ENCODE results near the gene LSM2. TPM values are rescaled to one million over a fixed set of nuclear protein-coding genes. Genes with fewer than 3 reads are reported as not detected.

LSM2 gene
- total and polyA plus RNA-seq, 9 of the 15 experiments (the other 6 are each of a cell fraction or from before 2014, with no cell fraction given) = 154 to 407 (median 223) TPM

GRCh38 chr6:31794294-31794865 lies 12.4 kb downstream of the LSM2 start (continued):
- TF ChIP-seq TEAD4 (IDR thresholded peaks at IDR 0.05; ENCODE audit: low read length) (peak; percentile 19; the same call in 1 of the 2 replicates), TEAD4 (CRISPR knock-in tag; IDR thresholded peaks at IDR 0.05; ENCODE audit: borderline replicate concordance) (no peak), SMARCC2 (IDR thresholded peaks at IDR 0.05; ENCODE audit: low read depth) (peak; percentile 41), THRB (CRISPR knock-in tag; conservative IDR thresholded peaks at IDR 0.05) (0 out of 2 replicates have a peak, but pooled peaks have one; percentile 43), SMARCE1 (IDR thresholded peaks at IDR 0.05) (peak; percentile 87), ZNF583 (CRISPR knock-in tag; IDR thresholded peaks at IDR 0.05) (0 out of 2 replicates have a peak, but pooled peaks have one; percentile 43), PYGO2 (tag; IDR thresholded peaks at IDR 0.05) (peak; percentile 62; the same call in 1 of the 2 replicates), TCFL5 (CRISPR knock-in tag; conservative IDR thresholded peaks at IDR 0.05) (no peak), IRF2 (CRISPR knock-in tag; IDR thresholded peaks at IDR 0.05) (no peak), NFATC3 (IDR thresholded peaks at IDR 0.05) (0 out of 2 replicates have a peak, but pooled peaks have one; percentile 51), SMAD3 (CRISPR knock-in tag; conservative IDR thresholded peaks at IDR 0.05) (0 out of 2 replicates have a peak, but pooled peaks have one; percentile 35), RAD51 (IDR thresholded peaks at IDR 0.05; ENCODE audit: borderline replicate concordance, low read depth) (no peak), MAZ (CRISPR knock-in tag; conservative IDR thresholded peaks at IDR 0.05 in 1 of 2, IDR thresholded peaks at IDR 0.05 in 1 of 2) (0 out of 4 replicates have a peak, but pooled peaks of 1 of the 2 experiments have one; percentile 50), POLR3A (IDR thresholded peaks at IDR 0.05; ENCODE audit: borderline replicate concordance, extremely low read depth, insufficient read depth, insufficient read length) (no peak), HDAC2 (IDR thresholded peaks at IDR 0.05) (peak; percentile 69), EP300 (IDR thresholded peaks at IDR 0.05; ENCODE audit: low read length) (peak; percentile 14; the same call in 1 of the 2 replicates), SIN3A (IDR thresholded peaks at IDR 0.05; ENCODE audit: borderline replicate concordance in 2 of 2, control insufficient read depth in 1 of 2, low read depth in 2 of 2, low read length in 2 of 2) (peak in 1 of 2 experiments; percentile 31; a peak in 2 of 4 replicates), NFRKB (IDR thresholded peaks at IDR 0.05; ENCODE audit: low read depth) (peak; percentile 74), HINFP (tag; conservative IDR thresholded peaks at IDR 0.05; ENCODE audit: low read depth) (no peak; the same call in 1 of the 2 replicates), TBP (optimal IDR thresholded peaks at IDR 0.05; ENCODE audit: low read depth, low read length) (peak; percentile 42), U2AF1 (optimal IDR thresholded peaks at IDR 0.05; ENCODE audit: low read depth, low read length) (peak; percentile 28), ZFP1 (CRISPR knock-in tag; IDR thresholded peaks at IDR 0.05) (no peak), MNT (conservative IDR thresholded peaks at IDR 0.05) (peak in 1 of 2 experiments; percentile 28; a peak in 3 of 4 replicates), HDAC8 (tag; IDR thresholded peaks at IDR 0.05) (0 out of 2 replicates have a peak, but pooled peaks have one; percentile 16)
